T-cell (primary cell): ENCODE measurements around the gene CD180. TPM values are rescaled to one million over a fixed set of nuclear protein-coding genes. Genes with fewer than 3 reads are reported as not detected.
A peak's percentile ranks its signal among the peaks of the same experiment; 100 is the strongest.

ENCODE experiments used
- ATAC-seq, 4 experiments: fragments of 200-7000 bp in 3 of 4; fragments of 150-1000 bp in 1 of 4; cut with Tn5 transposase; replicated peaks in 1 of 4; 1 replicate in 3 of 4; 2 replicates in 1 of 4; pipeline ENCODE4 v1.10.0; 2021; ENCODE audit warnings: moderate library complexity in 3 of 4, mild to moderate bottlenecking in 2 of 4, moderate number of reproducible peaks in 1 of 4
- CTCF ChIA-PET, 2 donors: fragments of 300-600 bp; sonication (Branson Sonifier 250); formaldehyde crosslinking; loops; one replicate each; lab custom pipeline; 2022; ENCODE audit warnings: antibody characterized with exemption in 2 of 2; lab: Charles Lee
- POLR2A ChIA-PET, 2 donors: fragments of 300-600 bp; sonication (Branson Sonifier 250); formaldehyde crosslinking; loops; one replicate each; lab custom pipeline; 2022; ENCODE audit warnings: antibody characterized with exemption in 2 of 2; lab: Charles Lee
- DNase-seq, 35 experiments: peaks; one replicate each; pipeline versions ENCODE4 v3.0.0 to v3.0.0-alpha.2; 2013 to 2023
- H3K27ac ChIP-seq: one replicate; pipeline ENCODE4 v1.5.1; 2013; ENCODE audit warnings: low read length
- H3K27me3 ChIP-seq, 2 experiments: replicated peaks in 1 of 2; 1 replicate in 1 of 2; 2 replicates in 1 of 2; pipeline versions ENCODE4 v1.6.1 to v1.7.0; 2013; ENCODE audit warnings: low read length in 1 of 2, mixed read lengths in 1 of 2; ENCODE audit not compliant: control insufficient read depth in 2 of 2, insufficient read depth in 2 of 2; ENCODE audit errors: extremely low read depth in 1 of 2
- H3K36me3 ChIP-seq, 2 donors: 1 replicate in 1 of 2; 2 replicates in 1 of 2; pipeline versions ENCODE4 v1.6.1 to v1.7.0; 2013; ENCODE audit warnings: low read length in 1 of 2; ENCODE audit not compliant: control insufficient read depth in 2 of 2, insufficient read depth in 1 of 2; ENCODE audit errors: extremely low read depth in 1 of 2
- H3K4me1 ChIP-seq, 2 experiments: 1 replicate in 1 of 2; 2 replicates in 1 of 2; pipeline versions ENCODE4 v1.6.1 to v1.7.0; 2013; ENCODE audit warnings: low read length in 2 of 2, mixed read lengths in 1 of 2; ENCODE audit not compliant: insufficient read depth in 2 of 2, control insufficient read depth in 1 of 2; ENCODE audit errors: extremely low read depth in 1 of 2
- H3K4me3 ChIP-seq, 2 donors: 1 replicate in 1 of 2; 2 replicates in 1 of 2; pipeline versions ENCODE4 v1.5.1 to v1.7.0; 2013; ENCODE audit warnings: mild to moderate bottlenecking in 2 of 2, low read length in 1 of 2, moderate library complexity in 1 of 2; ENCODE audit not compliant: control insufficient read depth in 1 of 2; ENCODE audit errors: extremely low read depth in 1 of 2
- H3K9me3 ChIP-seq: 2 replicates; pipeline ENCODE4 v1.7.0; 2013
- H3K27ac Mint-ChIP-seq, 2 donors: one replicate each; pipeline ENCODE4 v1.8.0; 2020 to 2021; ENCODE audit warnings: mild to moderate bottlenecking in 2 of 2, mixed read lengths in 2 of 2
- H3K27me3 Mint-ChIP-seq, 2 donors: one replicate each; pipeline ENCODE4 v1.8.0; 2021 to 2022; ENCODE audit warnings: mixed read lengths in 2 of 2
- H3K36me3 Mint-ChIP-seq: one replicate; pipeline ENCODE4 v1.8.0; 2021; ENCODE audit warnings: mixed read lengths
- H3K4me1 Mint-ChIP-seq, 3 donors: one replicate each; pipeline ENCODE4 v1.8.0; 2020 to 2022; ENCODE audit warnings: mixed read lengths in 3 of 3, mild to moderate bottlenecking in 1 of 3
- H3K4me3 Mint-ChIP-seq, 3 donors: one replicate each; pipeline ENCODE4 v1.8.0; 2020 to 2022; ENCODE audit warnings: mild to moderate bottlenecking in 3 of 3, mixed read lengths in 3 of 3, moderate library complexity in 3 of 3
- H3K9me3 Mint-ChIP-seq, 3 donors: one replicate each; pipeline ENCODE4 v1.8.0; 2020 to 2022; ENCODE audit warnings: mixed read lengths in 3 of 3
- WGBS: methylation state at CpG from one replicate; pipeline ENCODE4 v1.1.5; 2013; ENCODE audit warnings: missing lambda C conversion rate; ENCODE audit not compliant: insufficient coverage; 5-methylcytosine and 5-hydroxymethylcytosine counted together
- total RNA-seq, 35 experiments: library from RNA in 6 of 35; stranded (reverse) in 6 of 35; fragments of 120-200 nt in 1 of 35; gene quantifications; one replicate each; pipeline versions ENCODE4 v1.2.1 to v1.2.4 and lab custom pipeline; 2013 to 2026

Gene CD180
- total RNA-seq, 5 donors from 2014 or later (not counting 1 experiment from before 2014, with no cell fraction given): 0.16 to 1.3 (median 0.73) TPM

DNA sequence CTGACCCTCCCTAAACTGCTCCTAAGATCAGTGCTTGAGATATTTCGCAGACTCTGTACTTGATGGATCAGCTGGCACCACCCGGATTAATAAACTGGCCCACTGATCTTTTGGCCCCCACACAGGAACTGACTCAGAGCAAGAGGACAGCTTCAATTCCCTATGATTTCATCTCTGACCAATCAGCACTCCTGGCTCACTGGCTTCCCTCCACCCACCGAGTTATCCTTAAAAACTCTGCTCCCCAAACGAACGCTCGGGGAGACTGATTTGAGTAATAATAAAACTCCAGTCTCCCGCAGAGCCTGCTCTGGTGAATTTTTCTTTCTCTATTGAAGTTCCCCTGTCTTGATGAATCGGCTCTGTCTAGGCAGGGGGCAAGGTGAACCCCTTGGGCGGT, 36.5 kb upstream of the CD180 start:
- CTCF ChIA-PET: no interaction called here
- Mint-ChIP-seq H3K4me1 (peaks cover 0 to 2% (median 0%) of the 10 kb centered on the region in 3 donors), H3K9me3 (no peaks in the 10 kb centered on the region), H3K36me3 (no peaks in the 10 kb centered on the region), H3K4me3 (no peak overlapping the region), H3K27ac (no peak overlapping the region), H3K27me3 (peaks cover 0 to 8% of the 10 kb centered on the region in 2 donors)
- H3K36me3 ChIP-seq: no peaks in the 10 kb centered on the region
- H3K4me1 ChIP-seq: no peaks in the 10 kb centered on the region
- no peak for ATAC-seq
- H3K9me3 ChIP-seq: no peaks in the 10 kb centered on the region
- H3K27ac ChIP-seq: no peak overlapping the region
- H3K4me3 ChIP-seq: no peak overlapping the region
- POLR2A ChIA-PET: no interaction called here
- no peak for DNase-seq
- WGBS: 68% methylated on average over 2 of the region's 9 CpGs
- H3K27me3 ChIP-seq: peaks cover 0 to 3% of the 10 kb centered on the region in 2 experiments

DNA sequence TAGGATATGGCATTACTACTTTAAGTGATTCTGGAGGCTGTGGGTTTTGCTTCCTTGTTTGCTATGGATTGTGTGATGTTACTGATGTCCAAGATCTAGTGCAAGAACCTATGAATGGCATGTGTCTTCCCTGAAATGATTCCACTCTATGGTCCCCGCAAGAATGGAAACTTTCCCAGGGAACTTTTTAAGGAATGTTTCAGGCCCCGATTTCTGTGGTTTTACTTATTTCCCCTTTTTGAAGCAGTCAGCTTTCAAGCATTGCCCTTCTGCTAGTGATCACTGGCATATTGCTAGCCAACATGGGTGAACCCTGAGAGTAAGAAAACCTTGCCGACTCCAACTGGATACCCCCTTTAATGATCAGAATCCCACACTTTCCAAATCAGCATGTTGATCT, 26.6 kb upstream of the CD180 start:
- WGBS: 67% methylated on average over 3 of the region's 3 CpGs
- H3K4me1 Mint-ChIP-seq: peaks cover 42 to 58% (median 54%) of the 10 kb centered on the region in 3 donors

DNA sequence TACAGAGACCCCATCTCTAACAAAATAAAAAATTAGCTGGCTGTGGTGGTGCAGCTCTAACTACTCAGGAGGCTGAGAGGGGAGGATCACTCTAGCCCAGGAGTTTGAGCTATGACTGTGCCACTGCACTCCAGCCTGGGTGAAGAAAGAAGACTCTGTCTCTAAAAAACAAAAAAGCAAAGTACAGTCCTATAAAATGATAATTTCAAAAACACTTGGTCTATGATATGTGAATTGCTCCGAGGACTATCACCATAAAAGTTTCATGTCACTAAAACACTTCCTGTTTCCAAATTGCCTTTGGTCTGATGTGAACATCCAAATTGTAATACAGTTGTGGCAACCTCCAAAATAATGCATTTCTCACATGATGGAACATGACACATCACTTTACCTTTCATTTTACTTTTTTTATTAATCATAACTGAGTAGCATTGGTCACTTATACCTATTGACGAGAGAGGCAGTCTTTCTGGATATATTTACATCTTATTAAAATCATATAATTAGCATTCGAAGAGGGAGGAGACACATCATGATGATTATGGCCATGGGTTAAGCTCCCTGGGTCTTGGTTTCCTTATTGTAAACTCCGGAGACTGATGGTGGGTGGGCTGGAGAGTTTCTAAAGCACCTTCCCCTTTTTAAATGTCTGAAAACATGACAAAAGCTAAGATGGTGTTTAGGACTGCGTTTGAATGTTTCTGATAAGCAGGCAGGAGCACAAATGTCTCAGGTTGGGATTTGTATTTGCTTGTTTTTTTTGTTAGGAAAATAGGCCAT, 25.8 kb upstream of the CD180 start:
- peaks cover 14 to 28% of the 10 kb centered on the region in 2 experiments for H3K4me1 ChIP-seq
- H3K9me3 Mint-ChIP-seq: no peaks in the 10 kb centered on the region
- ATAC-seq (peak; percentile 21 to 34 (median 29)), DNase-seq (no peak)
- whole genome bisulfite sequencing: no CpG with 5 or more reads among the region's 5 CpGs
- H3K9me3 ChIP-seq: no peaks in the 10 kb centered on the region
- H3K4me3 ChIP-seq: no peak overlapping the region
- H3K4me3 Mint-ChIP-seq: peak overlapping the region; percentile 42 to 74 (median 54)
- CTCF ChIA-PET: interaction anchor here (0.5 to 1.8 kb wide), 10 partner anchors 9 to 1050 kb away, joined by 3 to 12 read pairs (median 4); no protein-coding TSS in a partner anchor
- peak overlapping the region; percentile 70 for H3K27ac ChIP-seq
- H3K4me1 Mint-ChIP-seq: peaks cover 50 to 66% (median 62%) of the 10 kb centered on the region in 3 donors
- no peaks in the 10 kb centered on the region for H3K36me3 ChIP-seq
- no peaks in the 10 kb centered on the region for H3K27me3 Mint-ChIP-seq
- POLR2A ChIA-PET: no interaction called here
- no peaks in the 10 kb centered on the region for H3K27me3 ChIP-seq
- H3K36me3 Mint-ChIP-seq: no peaks in the 10 kb centered on the region
- H3K27ac Mint-ChIP-seq: peak overlapping the region; percentile 94 to 95

More for the DNA sequence above, 26.6 kb upstream of the CD180 start:
- Mint-ChIP-seq H3K36me3 (no peaks in the 10 kb centered on the region), H3K27me3 (no peaks in the 10 kb centered on the region), H3K4me3 (no peak overlapping the region), H3K27ac (peak overlapping the region; percentile 94 to 95), H3K9me3 (no peaks in the 10 kb centered on the region)
- no peaks in the 10 kb centered on the region for H3K9me3 ChIP-seq
- ChIA-PET CTCF (interaction anchor here (0.5 to 1.8 kb wide), 4 partner anchors 10 to 57 kb away, joined by 3 to 5 read pairs (median 4); no protein-coding TSS in a partner anchor), POLR2A (no interaction called here)
- H3K36me3 ChIP-seq: no peaks in the 10 kb centered on the region
- H3K4me1 ChIP-seq: peaks cover 12 to 20% of the 10 kb centered on the region in 2 experiments
- peak overlapping the region; percentile 17 for H3K27ac ChIP-seq
- no peak for ATAC-seq
- DNase-seq: no peak
- H3K4me3 ChIP-seq: no peak overlapping the region
- H3K27me3 ChIP-seq: no peaks in the 10 kb centered on the region

DNA sequence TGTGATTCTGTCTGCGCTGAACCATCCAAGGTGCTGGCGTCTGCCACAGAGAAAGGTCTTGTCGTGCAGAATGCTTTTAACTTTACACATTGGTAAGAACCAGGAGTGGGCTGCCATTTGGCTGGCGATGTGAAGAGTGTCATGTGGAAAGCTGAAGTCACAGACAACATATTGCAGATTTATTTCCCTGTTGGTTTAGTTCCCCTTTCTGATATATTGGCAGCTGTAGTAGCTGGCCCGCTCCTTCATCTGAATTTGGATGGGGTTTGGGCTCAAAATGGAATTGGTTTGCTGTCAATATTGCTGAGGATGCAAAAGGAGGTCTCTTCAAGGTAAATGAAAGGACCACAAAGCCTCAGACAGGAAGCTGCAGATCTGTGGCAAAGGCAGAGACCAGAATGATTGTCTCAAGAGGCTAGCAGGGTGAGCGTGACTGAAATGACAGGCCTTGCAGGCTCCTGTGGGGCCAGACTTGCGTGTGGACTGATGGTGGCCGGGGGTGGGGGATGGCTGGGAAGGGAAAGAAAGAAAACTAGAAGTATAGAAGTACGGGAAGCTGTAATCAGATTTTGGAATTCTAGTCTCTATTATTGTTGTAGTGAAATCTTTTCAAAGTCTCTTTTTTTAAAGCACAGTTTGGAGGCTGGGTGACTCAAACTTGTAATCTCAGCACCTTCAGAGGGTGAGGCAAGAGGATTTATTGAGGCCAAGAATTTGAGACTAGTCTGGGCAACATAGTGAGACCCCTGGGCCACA, 25.1 kb upstream of the CD180 start:
- 30% methylated on average over 8 of the region's 9 CpGs for WGBS
- DNase-seq (peak in 24 of 35 experiments; percentile 8 to 69 (median 28)), ATAC-seq (peak; percentile 93 to 96 (median 94))
- Histone ChIP-seq H3K4me3 (no peak overlapping the region), H3K27me3 (no peaks in the 10 kb centered on the region), H3K4me1 (peaks cover 21 to 35% of the 10 kb centered on the region in 2 experiments), H3K27ac (peak overlapping the region; percentile 70), H3K36me3 (no peaks in the 10 kb centered on the region), H3K9me3 (no peaks in the 10 kb centered on the region)
- Mint-ChIP-seq H3K27ac (peak overlapping the region; percentile 94 to 95), H3K9me3 (no peaks in the 10 kb centered on the region), H3K27me3 (no peaks in the 10 kb centered on the region), H3K36me3 (no peaks in the 10 kb centered on the region), H3K4me1 (peaks cover 58 to 74% (median 70%) of the 10 kb centered on the region in 3 donors), H3K4me3 (peak overlapping the region; percentile 42 to 74 (median 54))
- ChIA-PET CTCF (interaction anchor here (0.6 to 1.8 kb wide), 11 partner anchors 8 to 1058 kb away, joined by 3 to 12 read pairs (median 4); no protein-coding TSS in a partner anchor), POLR2A (interaction anchor here in 1 of 2 donors (0.7 kb wide), 2 partner anchors 293 to 1393 kb away, joined by 4 to 6 read pairs; no protein-coding TSS in a partner anchor)

DNA sequence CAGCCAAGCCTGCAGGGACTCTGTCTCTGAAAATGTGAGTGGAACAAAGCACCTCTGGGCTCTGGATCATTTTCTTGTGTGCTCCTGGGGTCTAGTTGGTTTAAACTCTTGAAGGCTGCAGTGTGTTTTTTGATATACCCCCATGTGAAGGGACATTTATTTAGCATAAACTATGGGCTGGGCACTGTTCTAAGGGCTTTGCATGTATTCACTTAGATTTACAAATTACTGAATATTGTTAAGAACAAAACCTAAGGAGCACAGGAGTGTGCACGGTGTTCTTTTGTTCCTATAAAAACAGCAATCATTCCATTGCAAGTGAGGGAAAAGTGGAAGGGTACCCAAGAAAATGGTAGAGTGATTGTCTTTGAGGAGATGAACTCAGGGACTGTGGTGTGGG, 20.0 kb upstream of the CD180 start:
- ATAC-seq (no peak), DNase-seq (no peak)
- ChIA-PET POLR2A (no interaction called here), CTCF (interaction anchor here in 1 of 2 donors (1.5 kb wide), 1 partner anchor 9 kb away, joined by 7 read pairs; no protein-coding TSS in a partner anchor)
- H3K4me1 Mint-ChIP-seq: peaks cover 65 to 74% (median 70%) of the 10 kb centered on the region in 3 donors
- Histone ChIP-seq H3K27me3 (no peaks in the 10 kb centered on the region), H3K4me3 (no peak overlapping the region), H3K27ac (peak overlapping the region; percentile 95), H3K4me1 (peaks cover 27 to 45% of the 10 kb centered on the region in 2 experiments), H3K36me3 (no peaks in the 10 kb centered on the region), H3K9me3 (no peaks in the 10 kb centered on the region)
- H3K36me3 Mint-ChIP-seq: no peaks in the 10 kb centered on the region
- no CpG with 5 or more reads among the region's 1 CpG for WGBS
- H3K27me3 Mint-ChIP-seq: no peaks in the 10 kb centered on the region
- H3K4me3 Mint-ChIP-seq: peak overlapping the region; percentile 67 to 77 (median 67)
- peak overlapping the region; percentile 99 for H3K27ac Mint-ChIP-seq
- no peaks in the 10 kb centered on the region for H3K9me3 Mint-ChIP-seq
